Measurements from ENCODE around the gene SNAPC3.

DNA sequence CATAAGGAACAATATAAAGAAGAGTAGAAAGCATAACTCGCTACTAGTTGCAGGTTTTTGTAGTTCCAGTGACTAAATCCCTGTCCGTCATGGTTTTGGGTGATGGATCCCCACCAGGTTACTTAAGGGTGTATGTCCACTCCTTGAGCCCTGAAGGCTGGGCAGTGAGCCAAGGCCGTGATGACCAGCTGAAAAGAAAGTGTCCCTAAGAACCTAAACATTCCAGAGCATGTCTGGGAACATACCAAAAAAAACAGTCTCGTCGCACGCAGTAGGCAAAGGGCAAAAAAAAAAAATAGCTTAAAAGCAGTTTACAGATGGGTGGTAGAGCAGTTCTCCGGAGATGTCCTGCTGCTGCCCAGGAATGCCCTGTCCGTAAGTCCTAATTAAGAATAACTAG lies 21.4 kb upstream of the SNAPC3 start:
- TF ChIP-seq, protein P1, sequence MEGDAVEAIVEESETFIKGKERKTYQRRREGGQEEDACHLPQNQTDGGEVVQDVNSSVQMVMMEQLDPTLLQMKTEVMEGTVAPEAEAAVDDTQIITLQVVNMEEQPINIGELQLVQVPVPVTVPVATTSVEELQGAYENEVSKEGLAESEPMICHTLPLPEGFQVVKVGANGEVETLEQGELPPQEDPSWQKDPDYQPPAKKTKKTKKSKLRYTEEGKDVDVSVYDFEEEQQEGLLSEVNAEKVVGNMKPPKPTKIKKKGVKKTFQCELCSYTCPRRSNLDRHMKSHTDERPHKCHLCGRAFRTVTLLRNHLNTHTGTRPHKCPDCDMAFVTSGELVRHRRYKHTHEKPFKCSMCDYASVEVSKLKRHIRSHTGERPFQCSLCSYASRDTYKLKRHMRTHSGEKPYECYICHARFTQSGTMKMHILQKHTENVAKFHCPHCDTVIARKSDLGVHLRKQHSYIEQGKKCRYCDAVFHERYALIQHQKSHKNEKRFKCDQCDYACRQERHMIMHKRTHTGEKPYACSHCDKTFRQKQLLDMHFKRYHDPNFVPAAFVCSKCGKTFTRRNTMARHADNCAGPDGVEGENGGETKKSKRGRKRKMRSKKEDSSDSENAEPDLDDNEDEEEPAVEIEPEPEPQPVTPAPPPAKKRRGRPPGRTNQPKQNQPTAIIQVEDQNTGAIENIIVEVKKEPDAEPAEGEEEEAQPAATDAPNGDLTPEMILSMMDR (IDR thresholded peaks at IDR 0.05): no peak
- TF ChIP-seq POLR2A (IDR thresholded peaks at IDR 0.05): no peak
